ENCODE data around the gene JPH2. TPM values are rescaled to one million over a fixed set of nuclear protein-coding genes. Genes with fewer than 3 reads are reported as not detected.
"Not testable (repeated sequence)": the region's sequence is repeated elsewhere in the genome, so short reads cannot be mapped to it uniquely, and the experiment has no call there.

Gene JPH2
- total RNA-seq, 1 donor from 2014 or later, result not detected

GRCh38 chr20:44135417-44136204 lies 51.4 kb downstream of the JPH2 start:
- Mint-ChIP-seq H3K4me1 (peaks cover 2% of the 10 kb centered on the region), H3K4me3 (no peak overlapping the region), H3K27ac (no peak overlapping the region), H3K36me3 (ENCODE audit: low read depth) (no peaks in the 10 kb centered on the region), H3K9me3 (no peaks in the 10 kb centered on the region), H3K27me3 (peaks cover 11% of the 10 kb centered on the region)
- CTCF ChIA-PET, result no interaction called here
- TF ChIP-seq CTCF (IDR thresholded peaks at IDR 0.05), result no peak
- intact Hi-C loops (cut with micrococcal nuclease), result no loop called here
- POLR2A ChIA-PET, result no interaction called here
- DNase-seq (no peak), ATAC-seq (ENCODE audit: low read depth) (no peak)

- Mint-ChIP-seq H3K4me3 (no peak overlapping the region), H3K27ac (no peak overlapping the region), H3K4me1 (peaks cover 2% of the 10 kb centered on the region), H3K27me3 (peaks cover 10% of the 10 kb centered on the region), H3K36me3 (ENCODE audit: low read depth) (no peaks in the 10 kb centered on the region), H3K9me3 (no peaks in the 10 kb centered on the region)
- ChIA-PET CTCF (no interaction called here), POLR2A (no interaction called here)
- no peak for DNase-seq
- ATAC-seq (ENCODE audit: low read depth), result peak; percentile 31
- intact Hi-C loops (cut with micrococcal nuclease), result no loop called here
- TF ChIP-seq CTCF (IDR thresholded peaks at IDR 0.05), result no peak
Observed at GRCh38 chr20:44135012-44135412, 52.0 kb downstream of the JPH2 start.

GRCh38 chr20:44133424-44133823 lies 53.6 kb downstream of the JPH2 start:
- no peaks in the 10 kb centered on the region for H3K36me3 Mint-ChIP-seq (ENCODE audit: low read depth)
- ATAC-seq (ENCODE audit: low read depth), result no peak
- no peak for DNase-seq
- no peak overlapping the region for H3K27ac Mint-ChIP-seq
- ChIA-PET CTCF (no interaction called here), POLR2A (no interaction called here)
- TF ChIP-seq CTCF (IDR thresholded peaks at IDR 0.05), result no peak
- H3K4me1 Mint-ChIP-seq, result peaks cover 2% of the 10 kb centered on the region
- intact Hi-C loops (cut with micrococcal nuclease), result no loop called here
- peaks cover 7% of the 10 kb centered on the region for H3K27me3 Mint-ChIP-seq
- H3K4me3 Mint-ChIP-seq, result no peak overlapping the region
- no peaks in the 10 kb centered on the region for H3K9me3 Mint-ChIP-seq

- Mint-ChIP-seq H3K36me3 (ENCODE audit: low read depth) (no peaks in the 10 kb centered on the region), H3K27ac (no peak overlapping the region), H3K27me3 (peaks cover 7% of the 10 kb centered on the region), H3K9me3 (no peaks in the 10 kb centered on the region), H3K4me3 (no peak overlapping the region), H3K4me1 (peaks cover 2% of the 10 kb centered on the region)
- DNase-seq, result no peak
- no peak for ATAC-seq (ENCODE audit: low read depth)
- intact Hi-C loops (cut with micrococcal nuclease), result no loop called here
- ChIA-PET CTCF (no interaction called here), POLR2A (no interaction called here)
- no peak for TF ChIP-seq CTCF (IDR thresholded peaks at IDR 0.05)
Observed at GRCh38 chr20:44131704-44132103, 55.3 kb downstream of the JPH2 start.

- ATAC-seq (ENCODE audit: low read depth), result no peak
- no peak overlapping the region for H3K27ac Mint-ChIP-seq
- H3K9me3 Mint-ChIP-seq, result no peaks in the 10 kb centered on the region
- ChIA-PET CTCF (interaction anchor here (1.0 kb wide), 1 partner anchor 14 kb away, joined by 4 read pairs; no protein-coding TSS in a partner anchor), POLR2A (no interaction called here)
- no peak for TF ChIP-seq CTCF (IDR thresholded peaks at IDR 0.05)
- DNase-seq, result no peak
- no peak overlapping the region for H3K4me3 Mint-ChIP-seq
- peaks cover 5% of the 10 kb centered on the region for H3K27me3 Mint-ChIP-seq
- peaks cover 2% of the 10 kb centered on the region for H3K4me1 Mint-ChIP-seq
- H3K36me3 Mint-ChIP-seq (ENCODE audit: low read depth), result no peaks in the 10 kb centered on the region
- intact Hi-C loops (cut with micrococcal nuclease), result no loop called here
Observed at GRCh38 chr20:44129911-44130718, 56.9 kb downstream of the JPH2 start.

- ATAC-seq (ENCODE audit: low read depth); H3K36me3 Mint-ChIP-seq (ENCODE audit: low read depth); H3K27ac Mint-ChIP-seq; POLR2A ChIA-PET; H3K9me3 Mint-ChIP-seq; intact Hi-C loops (cut with micrococcal nuclease); H3K4me3 Mint-ChIP-seq; H3K4me1 Mint-ChIP-seq; DNase-seq; H3K27me3 Mint-ChIP-seq: not testable (repeated sequence)
- CTCF ChIA-PET, result interaction anchor here (1.0 kb wide), 1 partner anchor 13 kb away, joined by 4 read pairs; no protein-coding TSS in a partner anchor
Observed at GRCh38 chr20:44129300-44129699, 57.7 kb downstream of the JPH2 start.
